ENCODE measurements around the gene DNMT1.
A peak's percentile ranks its signal among the peaks of the same experiment; 100 is the strongest.
"Not testable (repeated sequence)": the region's sequence is repeated elsewhere in the genome, so short reads cannot be mapped to it uniquely, and the experiment has no call there.

DNMT1 gene

GRCh38 chr19:10194500-10195198 lies at the start of gene DNMT1:
Gene DNMT1, minus strand, starts transcription at chr19:10194953. Its CDS starts 54 bp downstream, at chr19:10194899.
- peak; percentile 96 to 97 for DNase-seq (ENCODE audit: low read depth in 2 of 2)

GRCh38 chr19:10243606-10244005 lies 48.9 kb upstream of the DNMT1 start:
- DNase-seq (ENCODE audit: low read depth in 2 of 2), result no peak

- not testable (repeated sequence) for DNase-seq (ENCODE audit: low read depth in 2 of 2)
These were observed 47.2 kb upstream of the DNMT1 start for GRCh38 chr19:10241826-10242449.

- DNase-seq (ENCODE audit: low read depth in 2 of 2), result no peak
These were observed 43.5 kb upstream of the DNMT1 start for GRCh38 chr19:10238172-10238783.

- DNase-seq (ENCODE audit: low read depth in 2 of 2), result no peak
These were observed 42.9 kb upstream of the DNMT1 start for GRCh38 chr19:10237702-10238101.

- not testable (repeated sequence) for DNase-seq (ENCODE audit: low read depth in 2 of 2)
These were observed 40.7 kb upstream of the DNMT1 start for GRCh38 chr19:10235409-10235808.

- DNase-seq (ENCODE audit: low read depth in 2 of 2), result no peak
These were observed 40.2 kb upstream of the DNMT1 start for GRCh38 chr19:10235003-10235402.

- no peak for DNase-seq (ENCODE audit: low read depth in 2 of 2)
These were observed 39.2 kb upstream of the DNMT1 start for GRCh38 chr19:10233946-10234345.

GRCh38 chr19:10231612-10232228 lies 37.0 kb upstream of the DNMT1 start:
- DNase-seq (ENCODE audit: low read depth in 2 of 2), result no peak

GRCh38 chr19:10230861-10231611 lies 36.3 kb upstream of the DNMT1 start, which contains the start of gene S1PR2:
Gene S1PR2, minus strand, starts transcription at chr19:10231331. Its CDS starts 6,426 bp downstream, at chr19:10224905.
- DNase-seq (ENCODE audit: low read depth in 2 of 2), result peak; percentile 50 to 61

- DNase-seq (ENCODE audit: low read depth in 2 of 2), result peak; percentile 25 to 34
These were observed 35.6 kb upstream of the DNMT1 start for GRCh38 chr19:10230173-10230860.

GRCh38 chr19:10228920-10229319 lies 34.2 kb upstream of the DNMT1 start:
- DNase-seq (ENCODE audit: low read depth in 2 of 2), result peak in 1 of 2 donors; percentile 10

GRCh38 chr19:10228393-10228792 lies 33.6 kb upstream of the DNMT1 start:
- DNase-seq (ENCODE audit: low read depth in 2 of 2), result no peak

- DNase-seq (ENCODE audit: low read depth in 2 of 2), result no peak
These were observed 32.5 kb upstream of the DNMT1 start for GRCh38 chr19:10227026-10227971.

GRCh38 chr19:10226376-10227025 lies 31.7 kb upstream of the DNMT1 start:
- DNase-seq (ENCODE audit: low read depth in 2 of 2), result no peak

GRCh38 chr19:10226021-10226375 lies 31.2 kb upstream of the DNMT1 start:
- DNase-seq (ENCODE audit: low read depth in 2 of 2), result no peak

- no peak for DNase-seq (ENCODE audit: low read depth in 2 of 2)
These were observed 29.6 kb upstream of the DNMT1 start for GRCh38 chr19:10224337-10224736.

GRCh38 chr19:10223488-10224213 lies 28.9 kb upstream of the DNMT1 start:
- DNase-seq (ENCODE audit: low read depth in 2 of 2), result no peak
